ELF-1 (cell line): ENCODE data around the gene RALGPS1.

Source experiments
- DNase-seq: peaks from one replicate; pipeline ENCODE4 v3.0.0-alpha.2; 2016; ENCODE audit warnings: low read depth, low spot score

RALGPS1 gene

DNA sequence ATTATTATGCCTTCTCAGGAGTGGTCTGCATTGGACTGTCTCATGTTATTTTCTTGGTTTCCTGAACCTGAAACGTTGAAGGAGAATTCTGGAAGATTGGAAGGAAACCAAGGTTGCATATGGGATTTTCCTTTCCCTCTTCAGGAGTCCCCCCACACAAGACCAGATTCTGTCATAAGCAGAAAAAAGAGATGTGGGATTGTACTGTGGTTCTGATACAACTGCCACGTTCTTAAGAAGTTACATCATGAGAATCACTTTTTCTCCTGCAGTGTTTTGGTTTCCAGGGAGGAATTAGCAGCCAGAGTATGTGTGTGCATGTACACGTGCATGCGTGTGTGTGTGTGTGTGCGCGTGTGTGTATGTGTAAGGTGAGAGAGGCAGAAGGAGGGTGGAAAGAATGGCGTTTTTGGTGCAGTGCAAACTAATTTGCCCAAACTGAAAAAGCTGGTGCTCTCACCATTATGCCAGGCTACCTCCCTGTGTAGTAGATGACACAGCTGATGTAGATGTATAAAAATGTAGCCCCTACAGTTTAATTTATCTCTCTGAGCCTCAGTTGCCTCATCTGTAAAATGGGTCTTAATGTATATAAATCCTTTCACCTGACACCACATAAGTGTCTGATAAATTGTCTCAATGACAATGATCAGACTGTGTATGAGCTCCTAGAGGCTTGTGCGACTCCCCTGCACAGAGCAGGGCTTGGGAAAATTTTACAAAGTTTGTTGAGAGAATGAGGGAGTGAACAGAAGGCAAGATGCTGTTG, 38.6 kb downstream of the RALGPS1 start:
- no peak for DNase-seq

DNA sequence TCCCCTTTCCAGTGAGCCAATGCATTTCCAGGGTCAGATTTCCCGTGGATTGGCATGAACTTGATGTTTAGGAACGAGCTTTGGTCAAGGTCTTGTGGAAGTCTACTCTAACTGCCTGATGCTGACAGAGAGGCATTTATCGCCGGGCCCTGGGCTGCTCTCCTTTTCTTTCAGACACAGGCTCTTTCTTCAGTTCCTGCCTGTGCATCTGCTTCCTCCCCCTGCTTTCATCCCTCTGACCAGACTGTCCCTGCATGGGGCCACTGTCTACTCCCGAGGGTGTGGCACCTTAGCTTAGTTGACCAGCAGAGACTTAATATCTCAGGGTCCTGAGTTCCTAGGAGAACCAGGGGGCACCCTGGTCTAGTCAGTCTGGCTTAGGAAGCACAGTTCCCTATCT, 41.2 kb downstream of the RALGPS1 start:
- no peak for DNase-seq

DNA sequence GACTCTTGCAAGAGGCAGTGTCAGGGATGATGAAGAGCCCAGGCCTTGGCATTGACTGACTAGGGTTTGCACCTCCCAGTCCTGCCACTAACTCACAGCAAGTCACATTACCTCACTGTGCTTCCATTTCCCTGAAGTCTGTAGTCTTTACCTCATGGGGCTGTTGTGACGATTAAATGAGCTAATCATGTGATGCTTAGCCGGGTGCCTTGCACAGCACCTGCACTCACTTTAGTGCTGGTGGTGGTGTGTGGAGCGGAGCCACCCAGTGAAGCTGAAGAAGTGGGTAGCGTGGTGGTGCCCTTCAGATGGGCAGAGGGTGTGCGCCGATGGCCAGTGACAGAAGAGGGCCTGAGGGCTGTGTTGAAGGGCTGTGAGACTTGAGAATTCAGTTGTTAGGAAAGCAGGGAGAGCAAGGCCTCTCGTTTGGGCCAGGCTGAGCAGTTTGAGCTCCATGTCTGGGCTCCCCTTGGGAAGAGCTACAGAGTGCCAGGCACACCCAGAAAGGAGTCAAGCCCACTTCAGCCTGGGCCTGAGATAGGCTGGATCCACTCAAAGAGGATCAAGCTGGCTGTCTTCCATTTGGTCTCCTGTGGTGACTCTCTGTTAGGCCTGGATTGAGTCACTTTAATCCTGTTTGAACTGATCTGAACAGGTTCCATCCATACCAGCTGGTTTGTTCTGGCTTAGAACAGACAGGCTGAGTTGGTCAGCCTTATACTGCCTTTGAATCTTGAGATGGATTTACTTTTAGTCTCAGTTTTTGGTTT, 42.5 kb downstream of the RALGPS1 start:
- DNase-seq = peak; percentile 46

DNA sequence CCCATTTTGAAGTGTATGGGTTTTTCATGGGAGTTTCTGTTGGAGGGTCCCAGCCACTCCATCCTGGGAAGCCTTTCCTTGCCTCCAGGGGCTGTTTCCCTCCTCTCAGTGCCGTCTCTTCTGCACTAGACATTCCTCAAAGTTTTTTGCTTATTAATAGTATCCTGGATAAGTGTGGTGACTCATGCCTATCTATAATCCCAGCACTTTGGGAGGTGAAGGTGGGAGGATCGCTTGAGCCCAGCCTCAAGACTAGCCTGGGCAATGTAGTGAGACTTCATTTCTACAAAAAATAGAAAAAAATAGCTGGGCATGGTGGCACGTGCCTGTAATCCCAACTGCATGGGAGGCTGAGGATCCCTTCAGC, 43.1 kb downstream of the RALGPS1 start:
- no peak for DNase-seq

DNA sequence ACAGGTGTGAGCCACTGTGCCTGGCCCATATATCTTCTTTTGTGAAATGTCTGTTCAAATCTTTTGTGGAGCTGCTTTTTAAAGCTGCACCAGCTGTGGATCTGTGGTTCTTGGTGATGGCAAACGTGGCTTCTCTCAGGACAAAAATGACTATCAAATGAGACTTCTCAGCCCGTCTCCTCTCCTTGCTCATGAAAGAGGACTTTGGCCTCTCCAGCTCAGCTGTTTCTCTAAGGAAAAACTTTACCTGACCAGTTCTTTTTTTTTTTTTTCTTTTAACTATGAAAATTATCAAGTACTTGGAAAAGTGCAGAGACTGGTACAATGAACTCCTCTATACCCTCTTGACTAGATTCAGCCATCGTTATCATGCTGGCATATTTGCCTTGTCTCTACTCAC, 44.8 kb downstream of the RALGPS1 start:
- no peak for DNase-seq

DNA sequence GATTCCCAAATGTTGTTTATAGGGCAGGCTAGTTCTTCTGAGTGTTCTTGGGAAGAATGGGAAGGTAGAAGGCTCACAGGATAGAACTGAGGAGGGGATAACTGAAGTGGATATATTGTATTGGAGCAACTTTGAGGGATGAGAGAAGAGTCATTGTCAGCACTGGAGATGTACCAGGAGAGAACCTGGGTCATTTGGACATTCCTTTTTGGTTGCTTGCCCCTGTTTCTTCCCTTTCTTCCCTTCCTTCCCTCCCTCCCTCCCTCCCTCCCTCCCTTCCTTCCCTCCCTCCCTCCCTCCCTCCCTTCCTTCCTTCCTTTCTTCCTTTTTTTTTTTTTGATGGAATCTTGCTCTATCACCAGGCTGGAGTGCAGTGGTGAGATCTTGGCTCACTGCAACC, 45.3 kb downstream of the RALGPS1 start:
- no peak for DNase-seq

DNA sequence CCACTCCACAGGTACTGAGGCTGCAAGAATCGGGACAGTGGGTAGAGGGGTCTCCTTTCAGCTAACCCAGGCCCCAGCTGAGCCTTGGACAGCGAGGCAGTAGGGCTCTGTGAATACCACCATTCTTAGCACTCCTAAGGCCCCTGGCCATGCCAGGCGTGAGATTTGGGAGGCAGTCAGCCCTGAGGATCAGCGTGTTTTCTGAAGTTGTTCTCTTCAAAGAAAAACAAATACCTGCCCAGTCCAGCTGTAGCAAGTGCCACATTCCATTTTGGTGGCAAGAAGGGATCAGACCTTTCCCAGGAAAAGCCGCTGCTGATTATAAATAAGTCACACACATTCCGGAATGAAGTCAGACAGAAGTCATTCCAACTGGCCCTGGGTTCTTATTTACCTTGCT, 47.8 kb downstream of the RALGPS1 start:
- no peak for DNase-seq

DNA sequence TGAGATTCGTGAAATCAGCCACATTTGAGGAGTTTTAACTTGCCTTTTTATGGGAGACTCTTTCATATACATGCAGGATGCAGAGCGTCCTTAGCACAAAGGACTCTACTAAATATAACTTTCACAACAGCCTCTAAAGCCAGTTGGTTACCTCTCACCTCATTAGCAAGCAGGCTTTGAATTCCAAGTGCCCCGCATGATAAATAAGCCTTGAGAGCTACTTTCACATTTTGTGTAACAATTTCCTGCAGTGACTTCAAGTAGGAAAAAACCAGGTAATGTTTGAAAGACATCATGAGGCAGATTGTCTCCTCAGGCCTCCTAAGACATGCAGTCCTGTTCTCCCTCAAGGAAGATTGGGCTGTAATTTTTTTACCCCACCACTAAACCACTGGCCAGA, 50.5 kb downstream of the RALGPS1 start:
- no peak for DNase-seq

DNA sequence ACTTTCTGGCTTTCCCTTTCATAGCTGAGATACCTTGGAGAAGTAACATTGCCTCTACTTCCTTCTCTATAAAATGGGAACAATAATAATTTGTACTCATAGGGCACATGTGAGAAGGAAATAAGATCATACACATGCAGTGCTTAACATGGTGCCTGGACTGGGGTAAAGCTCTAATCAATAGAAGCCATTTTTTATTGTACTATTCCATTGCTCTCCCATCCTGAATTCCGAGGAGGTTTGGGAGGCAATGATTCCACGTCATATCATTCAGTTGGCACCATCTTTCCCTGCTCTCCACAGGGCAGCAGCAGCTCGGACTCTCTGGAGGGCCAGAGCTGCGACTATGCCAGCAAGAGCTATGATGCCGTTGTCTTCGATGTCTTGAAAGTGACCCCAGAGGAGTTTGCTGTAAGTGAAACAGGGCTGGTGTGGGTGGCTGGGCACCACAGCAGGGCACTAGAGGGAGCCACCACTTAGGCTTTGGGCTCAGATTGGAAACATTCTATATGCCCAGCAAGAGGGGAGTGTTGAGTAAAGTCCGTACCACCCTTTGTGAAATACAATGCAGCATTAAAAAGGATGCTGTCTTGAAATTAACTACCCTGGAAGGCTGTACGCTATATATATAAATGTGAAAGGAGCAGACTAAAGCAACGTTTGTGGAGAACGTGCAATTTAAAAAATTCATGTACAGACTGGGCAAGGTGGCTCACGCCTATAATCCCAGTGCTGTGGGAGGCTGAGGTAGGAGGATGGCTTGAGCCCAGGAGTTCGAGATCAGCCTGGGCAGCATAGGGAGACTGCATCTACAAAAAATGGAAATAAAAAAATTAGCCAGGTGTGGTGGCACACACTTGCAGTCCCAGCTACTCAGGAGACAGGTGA, 51.2 kb downstream of the RALGPS1 start:
- peak; percentile 78 for DNase-seq

DNA sequence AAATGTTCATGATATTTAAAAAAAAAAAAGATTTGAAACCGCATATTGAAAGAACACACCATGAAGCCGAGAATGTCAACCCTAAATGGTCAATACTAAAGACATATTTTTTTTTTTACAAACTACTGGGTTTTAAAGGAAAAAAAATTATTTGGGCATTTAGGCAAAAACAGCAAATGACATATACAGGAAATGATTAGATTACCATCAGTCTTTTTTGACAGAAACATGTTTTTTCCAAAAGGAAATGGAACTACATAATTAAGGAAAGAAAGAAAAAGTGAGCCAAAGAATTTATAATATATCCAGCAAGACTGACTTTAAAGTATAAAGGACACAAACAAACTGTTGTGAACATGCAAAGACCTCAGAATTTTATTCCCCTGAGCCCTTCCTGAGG, 56.7 kb downstream of the RALGPS1 start:
- no peak for DNase-seq

DNA sequence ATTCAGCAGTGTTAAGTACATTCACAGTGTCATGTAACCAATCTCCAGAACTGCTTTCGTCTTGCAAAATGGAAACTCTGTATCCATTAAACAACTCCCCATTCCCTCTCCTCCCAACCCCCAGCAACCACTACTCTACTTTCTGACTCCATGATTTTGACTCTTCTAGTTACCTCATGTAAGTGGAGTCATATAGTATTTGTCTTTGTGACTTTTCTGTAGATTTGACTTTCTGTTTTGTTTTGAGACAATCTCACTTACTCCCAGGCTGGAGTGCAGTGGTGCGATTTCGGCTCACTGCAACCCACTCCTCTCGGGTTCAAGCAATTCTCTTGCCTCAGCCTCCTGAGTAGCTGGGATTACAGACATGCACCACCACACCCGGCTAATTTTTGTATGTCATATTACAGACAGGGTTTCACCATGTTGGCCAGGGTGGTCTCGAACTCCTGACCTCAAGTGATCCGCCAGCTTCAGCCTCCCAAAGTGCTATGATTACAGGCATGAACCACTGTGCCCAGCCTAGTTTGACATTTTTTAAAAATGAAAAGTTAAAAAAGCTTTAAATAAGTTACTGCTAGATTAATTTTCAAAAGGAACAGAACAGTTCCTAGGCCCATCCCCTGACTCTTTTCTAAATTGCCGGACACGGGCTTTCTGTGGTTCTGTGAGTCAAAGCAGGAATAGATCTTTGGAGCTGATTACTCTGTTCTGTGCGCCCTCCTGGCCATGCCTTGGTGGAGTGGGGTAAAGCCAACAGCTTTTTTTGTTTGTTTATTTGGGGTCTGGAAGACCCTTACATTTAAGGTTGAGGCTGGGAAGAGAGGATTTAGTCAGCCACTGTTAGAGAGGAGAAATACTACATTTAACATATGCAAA, 59.3 kb downstream of the RALGPS1 start:
- no peak for DNase-seq

DNA sequence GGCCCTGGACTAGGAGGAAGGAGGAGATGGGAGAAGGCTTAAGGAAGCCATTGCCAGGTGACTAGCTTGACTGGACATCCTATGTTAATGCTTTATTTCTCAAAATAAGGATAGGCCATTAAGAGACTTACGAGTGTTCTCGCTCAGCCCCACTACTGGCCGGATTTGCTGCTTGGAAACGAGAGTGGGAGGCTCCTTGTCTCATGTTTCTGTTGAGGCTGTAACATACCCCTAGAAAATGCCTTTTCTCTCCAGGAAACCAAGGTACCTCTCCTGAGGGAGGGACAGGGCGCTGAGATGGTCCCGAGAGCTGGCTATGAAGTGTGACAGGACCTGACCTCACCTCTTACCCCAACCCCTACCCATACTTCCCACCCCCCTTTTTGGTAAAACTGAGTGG, 60.0 kb downstream of the RALGPS1 start:
- DNase-seq = no peak

DNA sequence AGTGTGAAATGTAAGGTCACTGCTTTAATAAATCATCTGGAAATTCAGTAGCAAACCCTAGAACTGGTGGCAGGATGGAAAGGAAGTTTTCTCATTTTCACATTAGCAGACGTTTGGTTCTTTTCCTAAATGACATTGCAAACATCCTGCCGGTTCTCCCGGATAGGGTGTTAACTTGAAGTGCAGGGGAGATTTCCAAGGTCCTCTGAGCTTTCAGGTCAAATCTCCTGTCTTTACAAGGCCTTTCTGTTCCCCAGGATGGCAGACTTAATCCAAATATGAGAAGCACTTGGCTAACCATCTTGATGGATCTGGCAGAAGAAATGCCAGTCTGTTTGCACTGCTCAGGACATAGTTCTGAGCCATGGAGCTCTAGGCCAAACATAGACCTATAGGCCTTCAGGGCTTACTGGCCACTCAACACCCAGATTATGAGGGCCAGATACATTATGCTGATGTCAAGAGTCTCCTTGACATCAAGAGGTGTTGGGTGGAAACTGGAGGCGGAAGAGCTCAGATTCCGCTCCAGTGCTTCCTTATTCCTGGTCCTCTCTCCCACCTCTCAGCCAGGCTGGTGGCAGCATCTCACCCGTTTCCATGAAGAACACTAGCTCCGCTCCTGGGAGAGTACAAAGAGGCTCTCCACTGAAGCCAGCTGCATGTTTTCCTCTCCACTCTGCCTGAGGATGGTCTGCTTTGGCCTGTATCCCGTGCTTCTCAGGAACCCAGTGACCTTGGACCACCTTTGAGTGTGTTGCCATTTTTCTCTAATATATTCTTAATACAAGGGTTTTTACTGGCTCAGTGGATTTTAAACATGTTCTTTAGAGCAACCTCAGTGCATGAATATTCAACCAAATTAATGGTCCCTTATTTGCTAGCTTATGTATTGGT, 61.0 kb downstream of the RALGPS1 start:
- no peak for DNase-seq

DNA sequence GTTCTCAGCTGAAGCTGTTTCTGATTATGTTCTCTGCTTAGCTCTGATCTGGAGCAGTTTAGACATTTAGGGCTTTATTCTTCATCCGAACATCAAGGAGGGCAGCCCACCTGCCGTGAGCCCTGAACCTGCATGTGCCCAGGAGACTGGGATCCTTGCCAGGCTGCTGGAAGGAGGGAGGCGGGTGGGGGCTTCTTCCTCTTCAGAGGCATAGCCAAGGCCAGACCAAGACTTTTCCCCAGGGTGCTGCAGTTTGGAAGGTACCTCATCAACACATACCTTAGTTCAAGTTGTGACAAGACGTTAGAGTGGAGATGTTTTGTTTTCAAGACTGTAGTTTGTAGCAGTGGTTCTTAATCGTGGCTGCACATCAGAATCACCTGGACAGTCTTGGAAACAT, 64.9 kb downstream of the RALGPS1 start:
- no peak for DNase-seq

DNA sequence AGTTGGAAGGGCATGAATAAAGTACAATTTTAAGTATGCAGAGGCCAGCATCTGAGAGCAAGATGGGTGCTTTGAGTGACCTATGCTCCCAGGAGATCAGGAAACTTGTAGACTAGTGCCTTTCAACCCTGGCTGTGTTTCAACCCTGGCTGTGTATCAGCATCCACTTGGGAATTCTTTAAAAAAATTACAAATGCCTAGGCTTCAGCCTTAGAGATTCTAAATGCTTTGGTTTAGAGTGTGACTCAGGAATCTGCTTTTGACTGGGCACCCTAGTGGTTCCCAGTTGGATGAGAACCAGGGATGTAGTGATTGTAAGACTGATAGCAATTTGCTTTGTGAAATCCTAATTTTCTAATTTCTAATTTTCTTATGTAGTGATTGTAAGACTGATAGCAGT, 65.6 kb downstream of the RALGPS1 start:
- no peak for DNase-seq

DNA sequence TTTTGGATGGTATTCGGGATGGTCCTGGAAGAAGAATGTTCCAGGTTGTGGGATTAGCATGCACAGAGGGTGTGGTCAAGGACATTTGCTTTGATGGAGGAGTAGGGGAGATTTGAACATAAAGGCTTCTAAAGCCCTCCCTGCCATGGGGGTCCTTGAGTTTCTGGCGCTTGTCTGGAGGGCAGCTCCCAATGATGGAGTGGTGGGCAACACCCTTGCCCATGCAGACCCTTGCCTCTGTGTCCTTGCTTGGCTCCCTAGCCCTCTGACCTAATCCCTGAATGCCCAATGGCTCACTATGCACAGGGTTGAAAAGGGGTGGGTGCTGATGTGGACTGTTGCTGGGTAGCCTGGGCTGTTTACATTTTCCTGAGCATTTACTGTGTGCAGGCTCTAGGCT, 66.6 kb downstream of the RALGPS1 start:
- DNase-seq = no peak

DNA sequence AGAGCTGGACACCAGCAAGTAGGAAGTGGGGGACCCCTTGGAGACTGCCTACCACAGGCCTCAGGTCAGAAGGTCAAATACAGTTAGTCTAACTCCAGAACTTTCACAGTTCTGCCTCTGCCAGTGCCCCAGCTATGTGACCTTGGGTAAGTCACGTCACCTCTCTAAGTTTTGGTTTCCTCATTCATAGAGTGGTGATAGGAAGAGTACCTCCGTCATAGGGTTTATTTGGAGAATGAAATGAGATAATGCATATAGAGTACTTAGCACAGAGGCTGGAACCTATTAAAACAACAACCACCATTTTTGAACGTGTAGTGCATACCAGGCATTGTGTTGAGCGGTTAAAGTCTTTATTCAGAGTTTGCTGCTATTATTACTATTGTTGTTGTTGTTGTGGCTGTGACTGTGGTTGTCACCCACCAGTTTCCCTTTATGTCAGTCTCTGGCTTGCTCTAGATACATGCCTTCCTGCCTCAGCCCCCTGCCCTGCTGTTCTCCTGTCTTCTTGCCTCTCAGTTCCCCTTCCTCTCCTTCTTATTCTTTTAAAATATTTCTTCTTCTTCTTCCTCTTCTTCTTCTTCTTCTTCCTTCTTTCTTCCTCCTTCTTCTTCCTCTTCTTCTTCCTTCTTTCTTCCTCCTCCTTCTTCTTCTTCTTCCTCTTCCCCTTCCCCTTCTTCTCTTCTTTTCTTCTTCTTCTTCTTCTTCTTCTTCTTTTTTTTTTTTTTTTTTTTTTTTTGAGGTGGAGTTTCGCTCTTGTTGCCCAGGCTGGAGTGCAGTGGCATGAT, 67.8 kb downstream of the RALGPS1 start:
- no peak for DNase-seq

DNA sequence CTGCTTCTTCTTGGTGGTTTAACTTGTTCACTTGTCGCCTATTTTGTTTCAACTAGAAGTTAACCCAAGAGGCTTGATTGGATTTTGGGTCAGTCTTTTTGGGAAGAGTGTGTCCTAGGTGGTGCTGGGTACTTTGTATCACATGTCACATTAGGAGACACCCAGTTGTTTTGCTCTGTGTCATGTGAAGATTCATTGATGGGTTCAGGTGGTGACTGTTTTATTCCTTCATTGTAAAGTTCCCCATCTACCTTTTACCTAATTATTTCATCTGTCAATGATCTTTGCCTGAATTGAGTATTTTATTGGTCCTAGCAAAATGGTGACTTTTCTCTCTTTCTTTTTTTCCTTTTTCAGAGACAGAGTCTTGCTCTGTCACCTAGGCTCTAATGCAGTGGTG, 69.2 kb downstream of the RALGPS1 start:
- DNase-seq = no peak

DNA sequence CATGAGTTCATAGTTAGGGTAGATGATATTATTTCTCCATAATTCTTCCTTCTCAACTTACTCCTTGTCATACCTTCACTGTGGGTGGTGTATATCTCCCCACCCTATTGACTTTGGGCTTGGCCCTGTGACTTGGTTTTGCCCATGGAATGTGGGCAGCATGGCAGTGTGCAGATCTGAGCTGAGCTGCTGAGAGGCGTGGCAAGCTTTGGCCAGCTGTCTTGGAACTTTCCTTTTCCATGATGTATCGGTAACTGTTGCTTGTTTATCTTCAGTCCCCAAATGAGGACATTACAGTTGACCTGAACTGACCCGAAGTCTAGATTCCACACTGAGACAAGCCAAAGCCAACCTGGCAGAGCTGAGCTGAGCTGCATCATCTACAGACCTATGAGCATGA, 70.4 kb downstream of the RALGPS1 start:
- no peak for DNase-seq
